Small intestine (tissue), 7 donors: ENCODE results near the gene SRGAP2. TPM values are rescaled to one million over a fixed set of nuclear protein-coding genes. Genes with fewer than 3 reads are reported as not detected.
"Not testable (repeated sequence)": the region's sequence is repeated elsewhere in the genome, so short reads cannot be mapped to it uniquely, and the experiment has no call there.

Experiments used
- DNase-seq, 2 donors: peaks; one replicate each; pipeline versions ENCODE4 v3.0.0 to v3.0.0-alpha.2; 2013
- FAIRE-seq: peaks from 2 replicates; lab custom pipeline; 2012; peaks lifted over from hg19 to GRCh38; lab: Jason Lieb, UNC
- H3K27ac ChIP-seq, 3 donors: one replicate each; pipeline ENCODE4 v1.5.1; 2013; ENCODE audit warnings: low read length in 2 of 3, mild to moderate bottlenecking in 2 of 3, control low read depth in 1 of 3, inconsistent platforms in 1 of 3, low read depth in 1 of 3, moderate library complexity in 1 of 3
- H3K27me3 ChIP-seq, 3 donors: one replicate each; pipeline ENCODE4 v1.6.1; 2013; ENCODE audit warnings: low read length in 3 of 3, inconsistent platforms in 1 of 3; ENCODE audit not compliant: control insufficient read depth in 3 of 3, insufficient read depth in 3 of 3
- H3K36me3 ChIP-seq, 3 donors: one replicate each; pipeline ENCODE4 v1.6.1; 2013; ENCODE audit warnings: low read length in 3 of 3, inconsistent platforms in 1 of 3, low read depth in 1 of 3, mild to moderate bottlenecking in 1 of 3, moderate library complexity in 1 of 3; ENCODE audit not compliant: control insufficient read depth in 3 of 3, insufficient read depth in 2 of 3
- H3K4me1 ChIP-seq, 3 donors: one replicate each; pipeline ENCODE4 v1.6.1; 2013; ENCODE audit warnings: low read length in 2 of 3, inconsistent platforms in 1 of 3, low read depth in 1 of 3, mild to moderate bottlenecking in 1 of 3, moderate library complexity in 1 of 3; ENCODE audit not compliant: control insufficient read depth in 3 of 3, insufficient read depth in 2 of 3
- H3K4me3 ChIP-seq, 3 donors: one replicate each; pipeline ENCODE4 v1.5.1; 2013; ENCODE audit warnings: low read length in 3 of 3, control low read depth in 1 of 3, inconsistent platforms in 1 of 3, low read depth in 1 of 3, mild to moderate bottlenecking in 1 of 3, moderate library complexity in 1 of 3
- H3K9me3 ChIP-seq, 2 donors: one replicate each; pipeline ENCODE4 v1.6.1; 2013; ENCODE audit warnings: low read depth in 1 of 2, low read length in 1 of 2; ENCODE audit not compliant: control insufficient read depth in 2 of 2, insufficient read depth in 1 of 2
- WGBS, 3 donors: extraction: QIAGEN DNeasy Blood & Tissue Kit; methylation state at CpG; one replicate each; pipeline ENCODE4 v1.1.7; 2013; 5-methylcytosine and 5-hydroxymethylcytosine counted together
- polyA plus RNA-seq, 4 donors: library from polyadenylated mRNA; stranded (reverse) in 3 of 4; unstranded in 1 of 4; fragments of 200-250 nt in 3 of 4; fragments of 120-200 nt in 1 of 4; gene quantifications; one replicate each; pipeline versions ENCODE4 v1.2.1 to v1.2.3, GENCODE V29; 2013
- donor health status: healthy with polysubstance abuse.
- donor health status: control.
- donor health status: control.
- donor health status: Bipolar disorder and iron deficiency.
- donor health status: healthy.

SRGAP2 gene
- polyA plus RNA-seq, 4 donors, result 2.9 to 10.9 (median 7.0) TPM

DNA sequence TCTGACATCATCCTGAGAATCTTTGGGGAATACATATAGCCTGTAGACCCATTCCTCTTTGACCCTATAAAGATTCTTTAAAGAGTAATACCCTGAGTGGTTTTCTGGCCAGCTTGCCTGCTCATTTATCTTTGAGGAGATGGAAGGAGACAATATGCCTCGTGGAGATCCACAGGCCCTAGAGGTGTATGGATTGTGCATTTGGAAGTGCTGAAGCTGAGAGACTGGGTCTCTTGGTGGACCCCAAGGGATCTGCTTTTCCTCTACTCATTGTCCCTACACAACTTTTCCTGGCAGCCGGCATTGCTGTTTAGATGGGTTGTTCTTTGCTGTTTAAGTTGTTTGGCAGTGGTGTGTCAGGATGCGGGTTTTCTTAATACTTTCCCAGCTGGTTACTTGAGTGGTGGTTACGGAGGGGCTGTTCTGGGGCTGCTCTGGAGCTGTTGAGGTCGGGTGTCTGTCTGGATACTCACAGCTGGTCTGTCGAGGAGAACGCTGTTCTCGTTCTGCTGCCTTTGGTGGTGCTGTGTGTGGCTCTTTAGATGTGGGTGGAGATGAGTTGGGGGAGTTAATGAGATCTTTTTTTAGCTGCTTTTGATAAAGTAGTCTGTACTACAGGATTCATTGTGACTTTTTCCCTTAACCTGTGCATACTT, 49.5 kb downstream of the SRGAP2 start:
- not testable (repeated sequence) for H3K9me3 ChIP-seq, H3K4me1 ChIP-seq, DNase-seq, H3K36me3 ChIP-seq, H3K4me3 ChIP-seq, H3K27me3 ChIP-seq, FAIRE-seq, H3K27ac ChIP-seq
- 44 to 81% (median 81%) methylated on average over 6 to 7 of the region's 8 CpGs for WGBS, 3 donors

Other genes starting within 250 kb of the SRGAP2 start
- 1 to 10 TPM in 2 of 4 donors, under 1 TPM in 2; 0.45 to 3.6 (median 0.89) TPM for gene RAB7B, start 200.1 kb upstream of the SRGAP2 start, polyA plus RNA-seq
- gene CTSE, start 179.6 kb upstream of the SRGAP2 start, polyA plus RNA-seq, result 100 to 1,000 TPM in 2 of 4 donors, 10 to 100 TPM in 2; 13.0 to 216 (median 112) TPM
- gene RHEX, start 150.4 kb upstream of the SRGAP2 start, polyA plus RNA-seq, result 1 to 10 TPM in 2 of 4 donors, under 1 TPM in 1, not detected in 1; 0.25 to 4.6 (median 3.8) TPM
- under 1 TPM in 2 of 4 donors, not detected in 2; 0.10 to 0.75 TPM for gene AVPR1B, start 86.2 kb upstream of the SRGAP2 start, polyA plus RNA-seq
- gene FAM72A, start 702 bp upstream of the SRGAP2 start, polyA plus RNA-seq, result 1 to 10 TPM; 1.6 to 5.7 (median 2.0) TPM